H9 (cell line): ENCODE results near the gene ARNT2. TPM values are rescaled to one million over a fixed set of nuclear protein-coding genes. Genes with fewer than 3 reads are reported as not detected.

Source experiments
- DNase-seq: peaks from one replicate; pipeline ENCODE4 v3.0.0-alpha.2; 2017
- H2AFZ ChIP-seq: one replicate; pipeline ENCODE4 v1.6.1; 2013; ENCODE audit warnings: mild to moderate bottlenecking, low read length, control low read depth, moderate library complexity
- H2AK5ac ChIP-seq: 2 replicates; pipeline ENCODE4 v1.6.1; 2013; ENCODE audit warnings: low read length, control low read depth, mixed read lengths; ENCODE audit not compliant: insufficient read length
- H2BK120ac ChIP-seq: one replicate; pipeline ENCODE4 v1.6.1; 2013; ENCODE audit warnings: low read depth, mild to moderate bottlenecking, low read length, control low read depth, inconsistent platforms; ENCODE audit not compliant: poor library complexity, severe bottlenecking
- H2BK12ac ChIP-seq: 2 replicates; pipeline ENCODE4 v1.6.1; 2013; ENCODE audit warnings: low read length, control low read depth, mixed read lengths, low read depth; ENCODE audit not compliant: insufficient read length
- H2BK15ac ChIP-seq: 2 replicates; pipeline ENCODE4 v1.6.1; 2013; ENCODE audit warnings: low read depth, low read length, control low read depth
- H2BK20ac ChIP-seq: one replicate; pipeline ENCODE4 v1.6.1; 2013; ENCODE audit warnings: low read depth, mild to moderate bottlenecking, low read length, control low read depth, inconsistent platforms; ENCODE audit not compliant: poor library complexity, severe bottlenecking
- H2BK5ac ChIP-seq: 2 replicates; pipeline ENCODE4 v1.6.1; 2013; ENCODE audit warnings: low read length, control low read depth, mixed read lengths; ENCODE audit not compliant: insufficient read length
- H3K14ac ChIP-seq: 2 replicates; pipeline ENCODE4 v1.6.1; 2013; ENCODE audit warnings: low read length, control low read depth; ENCODE audit not compliant: insufficient read depth
- H3K18ac ChIP-seq: 2 replicates; pipeline ENCODE4 v1.6.1; 2013; ENCODE audit warnings: low read depth, mild to moderate bottlenecking, mixed read lengths, low read length, control low read depth; ENCODE audit not compliant: insufficient read length
- H3K23ac ChIP-seq: 2 replicates; pipeline ENCODE4 v1.6.1; 2013; ENCODE audit warnings: low read length, control low read depth, mixed read lengths, low read depth; ENCODE audit not compliant: insufficient read length
- H3K23me2 ChIP-seq: 2 replicates; pipeline ENCODE4 v1.6.1; 2013; ENCODE audit warnings: low read depth, mild to moderate bottlenecking, mixed read lengths, low read length, control low read depth; ENCODE audit not compliant: insufficient read length, poor library complexity, severe bottlenecking
- H3K27ac ChIP-seq: 2 replicates; pipeline ENCODE4 v1.5.1; 2013; ENCODE audit warnings: low read length, control low read depth, mixed read lengths, low read depth; ENCODE audit not compliant: insufficient read length
- H3K27me3 ChIP-seq: 2 replicates; pipeline ENCODE4 v1.6.1; 2013; ENCODE audit warnings: low read length, control low read depth, inconsistent platforms; ENCODE audit not compliant: insufficient read depth
- H3K4ac ChIP-seq: 2 replicates; pipeline ENCODE4 v1.6.1; 2013; ENCODE audit warnings: low read depth, mild to moderate bottlenecking, control low read depth, inconsistent platforms, low read length, moderate library complexity
- H3K4me1 ChIP-seq: 2 replicates; pipeline ENCODE4 v1.6.1; 2013; ENCODE audit warnings: low read length, control low read depth, inconsistent platforms; ENCODE audit not compliant: insufficient read depth
- H3K4me2 ChIP-seq: 2 replicates; pipeline ENCODE4 v1.6.1; 2013; ENCODE audit warnings: low read length, control low read depth, mixed read lengths; ENCODE audit not compliant: insufficient read length, insufficient read depth
- H3K56ac ChIP-seq: 2 replicates; pipeline ENCODE4 v1.6.1; 2013; ENCODE audit warnings: low read depth, mild to moderate bottlenecking, mixed read lengths, low read length, control low read depth; ENCODE audit not compliant: insufficient read length
- H3K79me1 ChIP-seq: 2 replicates; pipeline ENCODE4 v1.6.1; 2013; ENCODE audit warnings: low read depth, mild to moderate bottlenecking, moderate library complexity, low read length, control low read depth, inconsistent platforms; ENCODE audit not compliant: insufficient read depth, poor library complexity, severe bottlenecking
- H3K79me2 ChIP-seq: 2 replicates; pipeline ENCODE4 v1.6.1; 2013; ENCODE audit warnings: low read length, control low read depth, inconsistent platforms; ENCODE audit not compliant: insufficient read depth
- H3K9ac ChIP-seq: 2 replicates; pipeline ENCODE4 v1.6.1; 2013; ENCODE audit warnings: low read length, control low read depth, mixed read lengths; ENCODE audit not compliant: insufficient read length; ENCODE audit errors: extremely low read depth
- H3K9me3 ChIP-seq: one replicate; pipeline ENCODE4 v1.6.1; 2013; ENCODE audit warnings: low read depth, low read length, inconsistent platforms; ENCODE audit not compliant: control insufficient read depth
- H3T11ph ChIP-seq: one replicate; pipeline ENCODE4 v1.6.1; 2013; ENCODE audit warnings: mild to moderate bottlenecking, low read length, control low read depth, inconsistent platforms
- H4K20me1 ChIP-seq: one replicate; pipeline ENCODE4 v1.6.1; 2013; ENCODE audit not compliant: control insufficient read depth, insufficient read length, insufficient read depth
- H4K5ac ChIP-seq: 2 replicates; pipeline ENCODE4 v1.6.1; 2013; ENCODE audit warnings: low read depth, mild to moderate bottlenecking, mixed read lengths, low read length, control low read depth; ENCODE audit not compliant: insufficient read length
- H4K8ac ChIP-seq: replicated peaks from 2 replicates; pipeline ENCODE4 v1.6.1; 2013; ENCODE audit warnings: low read length, control low read depth, mixed read lengths, low read depth; ENCODE audit not compliant: insufficient read length
- H4K91ac ChIP-seq: 2 replicates; pipeline ENCODE4 v1.6.1; 2013; ENCODE audit warnings: low read depth, mild to moderate bottlenecking, moderate library complexity, mixed read lengths, low read length, control low read depth; ENCODE audit not compliant: insufficient read length
- H3K27ac Mint-ChIP-seq, 3 experiments: 2 replicates in 2 of 3; 3 replicates in 1 of 3; pipeline ENCODE4 v1.8.0; 2020 to 2021; ENCODE audit warnings: mixed read lengths in 3 of 3, mild to moderate bottlenecking in 1 of 3, moderate library complexity in 1 of 3
- H3K27me3 Mint-ChIP-seq: 2 replicates; pipeline ENCODE4 v1.8.0; 2021; ENCODE audit warnings: low read depth, mild to moderate bottlenecking, moderate library complexity, mixed read lengths
- H3K36me3 Mint-ChIP-seq, 3 experiments: 2 replicates in 2 of 3; 3 replicates in 1 of 3; pipeline ENCODE4 v1.8.0; 2020 to 2021; ENCODE audit warnings: low read depth in 3 of 3, mixed read lengths in 3 of 3; ENCODE audit not compliant: insufficient read depth in 1 of 3
- H3K4me1 Mint-ChIP-seq, 2 experiments: 2 replicates each; pipeline ENCODE4 v1.8.0; 2020; ENCODE audit warnings: mixed read lengths in 2 of 2
- H3K4me3 Mint-ChIP-seq, 2 experiments: 2 replicates in 1 of 2; 3 replicates in 1 of 2; pipeline ENCODE4 v1.8.0; 2020 to 2021; ENCODE audit warnings: mild to moderate bottlenecking in 2 of 2, mixed read lengths in 2 of 2, moderate library complexity in 1 of 2
- H3K9me3 Mint-ChIP-seq, 2 experiments: 2 replicates in 1 of 2; 3 replicates in 1 of 2; pipeline ENCODE4 v1.8.0; 2020; ENCODE audit warnings: mild to moderate bottlenecking in 2 of 2, mixed read lengths in 2 of 2, moderate library complexity in 1 of 2
- WGBS: extraction: QIAGEN DNeasy Blood & Tissue Kit; methylation state at CpG from one replicate; pipeline ENCODE4 v1.1.7; 2013; ENCODE audit warnings: missing lambda C conversion rate, low lambda C conversion rate, mixed read lengths; ENCODE audit not compliant: insufficient read length; ENCODE audit errors: extremely low coverage; 5-methylcytosine and 5-hydroxymethylcytosine counted together
- total RNA-seq: library from RNA; stranded (reverse); gene quantifications from 2 replicates; pipeline ENCODE4 v1.2.1, GENCODE V29; 2021
- TF ChIP-seq, protein P1 (sequence below): fragments of 200-600 bp; sonication (generic); conservative IDR thresholded peaks from 3 replicates; pipeline ENCODE4 v1.8.0; 2021; ENCODE audit warnings: antibody characterized with exemption, mild to moderate bottlenecking

The ARNT2 gene
- total RNA-seq, 1 experiment from 2014 or later: 10.5 TPM

DNA sequence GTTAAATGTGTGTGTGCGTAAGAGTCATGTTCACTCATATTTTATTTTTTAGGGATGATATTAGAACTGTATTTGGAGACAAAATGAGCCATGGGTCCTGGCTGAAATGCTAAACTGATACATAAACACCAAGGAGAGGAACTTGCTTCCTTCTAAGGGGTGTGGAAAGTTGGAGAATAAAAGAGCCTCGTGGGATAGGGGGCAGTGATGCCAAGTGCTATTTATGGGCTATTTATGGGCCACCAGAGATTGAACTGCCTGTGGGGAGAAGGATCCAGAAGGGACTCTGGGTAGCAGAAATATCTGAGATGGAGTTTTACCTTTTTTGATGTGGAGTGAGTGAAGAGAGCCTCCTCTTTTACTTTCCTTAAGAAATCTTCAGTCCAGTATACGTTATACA is 1.8 kb upstream of the ARNT2 start:
- H3K4me3 Mint-ChIP-seq: no peak overlapping the region
- peaks cover 4% of the 10 kb centered on the region; the same call in 1 of the 2 replicates for H3K27me3 ChIP-seq
- H4K20me1 ChIP-seq: no peaks in the 10 kb centered on the region
- no peak overlapping the region for H4K91ac ChIP-seq
- H3K4me1 ChIP-seq: no peaks in the 10 kb centered on the region
- H2AK5ac ChIP-seq: no peak overlapping the region
- no peak overlapping the region for H3T11ph ChIP-seq
- H3K4me1 Mint-ChIP-seq: peaks cover 15% of the 10 kb centered on the region in 2 experiments
- no peaks in the 10 kb centered on the region for H3K9me3 ChIP-seq
- H2AFZ ChIP-seq: no peak overlapping the region
- no peak overlapping the region for H2BK20ac ChIP-seq
- H3K79me1 ChIP-seq: no peaks in the 10 kb centered on the region
- no peak overlapping the region for H2BK12ac ChIP-seq
- no peak overlapping the region for H4K5ac ChIP-seq
- no peak overlapping the region for H2BK15ac ChIP-seq
- H3K56ac ChIP-seq: no peak overlapping the region
- no peak overlapping the region for H2BK120ac ChIP-seq
- peaks cover 13% of the 10 kb centered on the region for H3K23me2 ChIP-seq
- no peak overlapping the region for H3K27ac Mint-ChIP-seq
- no peak overlapping the region for H2BK5ac ChIP-seq
- H3K79me2 ChIP-seq: no peaks in the 10 kb centered on the region
- H3K18ac ChIP-seq: no peak overlapping the region
- no CpG with 5 or more reads among the region's 3 CpGs for WGBS
- H4K8ac ChIP-seq: no peak overlapping the region
- no peak overlapping the region for H3K4ac ChIP-seq
- H3K14ac ChIP-seq: no peak overlapping the region
- H3K23ac ChIP-seq: no peak overlapping the region
- H3K27me3 Mint-ChIP-seq: peaks cover 60% of the 10 kb centered on the region
- no peaks in the 10 kb centered on the region; a peak in 1 of 5 replicates for H3K9me3 Mint-ChIP-seq
- TF ChIP-seq, protein P1, sequence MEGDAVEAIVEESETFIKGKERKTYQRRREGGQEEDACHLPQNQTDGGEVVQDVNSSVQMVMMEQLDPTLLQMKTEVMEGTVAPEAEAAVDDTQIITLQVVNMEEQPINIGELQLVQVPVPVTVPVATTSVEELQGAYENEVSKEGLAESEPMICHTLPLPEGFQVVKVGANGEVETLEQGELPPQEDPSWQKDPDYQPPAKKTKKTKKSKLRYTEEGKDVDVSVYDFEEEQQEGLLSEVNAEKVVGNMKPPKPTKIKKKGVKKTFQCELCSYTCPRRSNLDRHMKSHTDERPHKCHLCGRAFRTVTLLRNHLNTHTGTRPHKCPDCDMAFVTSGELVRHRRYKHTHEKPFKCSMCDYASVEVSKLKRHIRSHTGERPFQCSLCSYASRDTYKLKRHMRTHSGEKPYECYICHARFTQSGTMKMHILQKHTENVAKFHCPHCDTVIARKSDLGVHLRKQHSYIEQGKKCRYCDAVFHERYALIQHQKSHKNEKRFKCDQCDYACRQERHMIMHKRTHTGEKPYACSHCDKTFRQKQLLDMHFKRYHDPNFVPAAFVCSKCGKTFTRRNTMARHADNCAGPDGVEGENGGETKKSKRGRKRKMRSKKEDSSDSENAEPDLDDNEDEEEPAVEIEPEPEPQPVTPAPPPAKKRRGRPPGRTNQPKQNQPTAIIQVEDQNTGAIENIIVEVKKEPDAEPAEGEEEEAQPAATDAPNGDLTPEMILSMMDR: no peak
- H3K36me3 Mint-ChIP-seq: peaks cover 0 to 2% (median 0%) of the 10 kb centered on the region in 3 experiments; a peak in 1 of 7 replicates
- no peak overlapping the region for H3K9ac ChIP-seq
- no peak for DNase-seq
- no peak overlapping the region for H3K4me2 ChIP-seq
- H3K27ac ChIP-seq: no peak overlapping the region
